K562 (cell line): Measurements from ENCODE around the gene TXNRD2. TPM values are rescaled to one million over a fixed set of nuclear protein-coding genes. Genes with fewer than 3 reads are reported as not detected.

ENCODE experiments used
- ATAC-seq: fragments of 200-7000 bp; cut with Tn5 transposase; 3 replicates; pipeline ENCODE4 v1.9.1; 2020; ENCODE audit warnings: moderate library complexity
- BruUV-seq: library from RNA; stranded (reverse); fragments of 400-500 nt; replicated peaks from 2 replicates; lab custom pipeline; 2021; lab: Mats Ljungman, UMichigan
- CTCF ChIA-PET: fragments of 300-600 bp; formaldehyde crosslinking; extraction: SDS; loops from one replicate; lab custom pipeline; 2021; ENCODE audit warnings: low intra/inter-chr PET ratio; lab: Yijun Ruan, JAX
- POLR2A ChIA-PET: fragments of 300-600, 350-650 bp; sonication (Branson Sonifier 250); formaldehyde crosslinking; extraction: SDS; loops from one replicate; lab custom pipeline; 2021; ENCODE audit warnings: antibody characterized with exemption, inconsistent platforms; lab: Yijun Ruan, JAX
- DNase-seq, 4 experiments: peaks; one replicate each; pipeline versions ENCODE4 v3.0.0 to v3.0.0-alpha.2; 2011 to 2018; ENCODE audit warnings: low spot score in 3 of 4, mixed read lengths in 3 of 4; ENCODE audit errors: extremely low read depth in 1 of 4
- FAIRE-seq: peaks from 2 replicates; lab custom pipeline; 2011; peaks lifted over from hg19 to GRCh38; lab: Jason Lieb, UNC
- H2AFZ ChIP-seq: 2 replicates; pipeline ENCODE4 v1.6.0; 2011; ENCODE audit warnings: low read depth, low read length, control low read depth, inconsistent platforms
- H3K27ac ChIP-seq: fragments of 200-600 bp; 3 replicates; pipeline ENCODE4 v1.8.0; 2011; ENCODE audit warnings: low read depth, mild to moderate bottlenecking, control low read depth, inconsistent platforms, low read length, moderate library complexity, mixed read lengths; ENCODE audit errors: extremely low read depth
- H3K27me3 ChIP-seq, 2 experiments: fragments of 300-600 bp in 1 of 2; 2 replicates in 1 of 2; 3 replicates in 1 of 2; pipeline versions ENCODE4 v1.6.0 to v1.8.0; 2011; ENCODE audit warnings: inconsistent platforms in 2 of 2, low read length in 2 of 2, mild to moderate bottlenecking in 1 of 2, mixed read lengths in 1 of 2, moderate library complexity in 1 of 2; ENCODE audit not compliant: control insufficient read depth in 2 of 2, insufficient read depth in 2 of 2
- H3K36me3 ChIP-seq: fragments of 300-600 bp; 3 replicates; pipeline ENCODE4 v1.8.0; 2011; ENCODE audit warnings: mild to moderate bottlenecking, low read length, inconsistent platforms; ENCODE audit not compliant: control insufficient read depth, insufficient read depth
- H3K4me1 ChIP-seq, 2 experiments: fragments of 200-600 bp in 1 of 2; replicated peaks in 1 of 2; 2 replicates in 1 of 2; 3 replicates in 1 of 2; pipeline versions ENCODE4 v1.5.1 to v1.8.0; 2011; ENCODE audit warnings: inconsistent platforms in 2 of 2, low read length in 2 of 2, mild to moderate bottlenecking in 1 of 2, mixed read lengths in 1 of 2, moderate library complexity in 1 of 2; ENCODE audit not compliant: control insufficient read depth in 2 of 2, insufficient read depth in 2 of 2
- H3K4me2 ChIP-seq: 2 replicates; pipeline ENCODE4 v1.6.1; 2011; ENCODE audit warnings: low read length, control low read depth, inconsistent platforms, mixed read lengths; ENCODE audit not compliant: insufficient read depth
- H3K4me3 ChIP-seq: fragments of 200-600 bp; sonication (generic), shearing (Covaris generic); 2 replicates; pipeline ENCODE4 v1.5.1; 2016; ENCODE audit warnings: control low read depth, inconsistent platforms
- H3K79me2 ChIP-seq: fragments of 200-600 bp; 3 replicates; pipeline ENCODE4 v1.8.0; 2011; ENCODE audit warnings: low read length, inconsistent platforms; ENCODE audit not compliant: control insufficient read depth, insufficient read depth
- H3K9ac ChIP-seq, 2 experiments: 2 replicates each; pipeline versions ENCODE4 v1.6.0 to v1.6.1; 2011; ENCODE audit warnings: low read depth in 2 of 2, low read length in 2 of 2, control low read depth in 1 of 2, inconsistent platforms in 1 of 2, mild to moderate bottlenecking in 1 of 2, mixed read lengths in 1 of 2; ENCODE audit not compliant: insufficient read depth in 1 of 2
- H3K9me1 ChIP-seq: one replicate; pipeline ENCODE4 v1.6.0; 2011; ENCODE audit warnings: inconsistent platforms, mild to moderate bottlenecking, low read length, moderate library complexity; ENCODE audit not compliant: control insufficient read depth, insufficient read depth
- H3K9me3 ChIP-seq: replicated peaks from 2 replicates; pipeline ENCODE4 v1.5.1; 2011; ENCODE audit warnings: low read depth, low read length, inconsistent platforms; ENCODE audit not compliant: control insufficient read depth, insufficient read depth
- H4K20me1 ChIP-seq: replicated peaks from 2 replicates; pipeline ENCODE4 v1.6.1; 2011; ENCODE audit warnings: low read length, inconsistent platforms, mixed read lengths; ENCODE audit not compliant: control insufficient read depth, insufficient read depth
- WGBS: fragments of 100-300 bp; shearing (Covaris generic); methylation state at CpG from one replicate; pipeline ENCODE4 v1.1.6; 2016; ENCODE audit warnings: low coverage, mixed read lengths; ENCODE audit not compliant: insufficient coverage; ENCODE audit errors: missing lambda C conversion rate; 5-methylcytosine and 5-hydroxymethylcytosine counted together
- in situ Hi-C: fragments of 300-500 bp; cut with MboI; formaldehyde crosslinking; loops from 4 replicates; pipeline ENCODE4 v1.15.0; 2018; ENCODE audit warnings: inconsistent platforms, mixed read lengths
- intact Hi-C: fragments of 100-400 bp; cut with micrococcal nuclease; formaldehyde crosslinking; loops from 2 replicates; pipeline ENCODE4 v1.14.2; 2022
- polyA plus RNA-seq, 8 experiments: library from polyadenylated mRNA; depleted of rRNA in 4 of 8; stranded (reverse) in 5 of 8; unstranded in 3 of 8; fragments of >200 nt; fragmentation: Nextera tagmentation in 2 of 8; fragmentation: Illumina TruSeq in 1 of 8; extraction: Ambion mirVana in 2 of 8; extraction: Trizol in 1 of 8; gene quantifications; 2 replicates each; pipeline versions ENCODE4 v1.2.1 to v1.2.3, GENCODE V29; 2011 to 2014; ENCODE audit warnings: inconsistent platforms in 1 of 8, missing spikeins in 1 of 8
- total RNA-seq, 7 experiments: library from RNA; depleted of rRNA in 6 of 7; stranded (reverse); fragments of >200 nt in 6 of 7; fragmentation: Illumina TruSeq in 2 of 7; extraction: Trizol in 2 of 7; gene quantifications; 2 replicates each; pipeline versions ENCODE4 v1.2.1 to v1.2.3, GENCODE V29; 2011 to 2021; ENCODE audit warnings: low replicate concordance in 1 of 7
- TF ChIP-seq, protein P1 (sequence below), 2 experiments: IDR thresholded peaks in 1 of 2; conservative IDR thresholded peaks in 1 of 2; 2 replicates each; pipeline ENCODE4 v1.6.1; 2016; ENCODE audit warnings: low read depth in 2 of 2, mild to moderate bottlenecking in 1 of 2, missing compliant biosample characterization in 1 of 2, missing genetic modification characterization in 1 of 2, moderate library complexity in 1 of 2

The TXNRD2 gene
- total and polyA plus RNA-seq, 9 of the 15 experiments (the other 6 are each of a cell fraction or from before 2014, with no cell fraction given) = 3.3 to 80.2 (median 49.4) TPM

DNA sequence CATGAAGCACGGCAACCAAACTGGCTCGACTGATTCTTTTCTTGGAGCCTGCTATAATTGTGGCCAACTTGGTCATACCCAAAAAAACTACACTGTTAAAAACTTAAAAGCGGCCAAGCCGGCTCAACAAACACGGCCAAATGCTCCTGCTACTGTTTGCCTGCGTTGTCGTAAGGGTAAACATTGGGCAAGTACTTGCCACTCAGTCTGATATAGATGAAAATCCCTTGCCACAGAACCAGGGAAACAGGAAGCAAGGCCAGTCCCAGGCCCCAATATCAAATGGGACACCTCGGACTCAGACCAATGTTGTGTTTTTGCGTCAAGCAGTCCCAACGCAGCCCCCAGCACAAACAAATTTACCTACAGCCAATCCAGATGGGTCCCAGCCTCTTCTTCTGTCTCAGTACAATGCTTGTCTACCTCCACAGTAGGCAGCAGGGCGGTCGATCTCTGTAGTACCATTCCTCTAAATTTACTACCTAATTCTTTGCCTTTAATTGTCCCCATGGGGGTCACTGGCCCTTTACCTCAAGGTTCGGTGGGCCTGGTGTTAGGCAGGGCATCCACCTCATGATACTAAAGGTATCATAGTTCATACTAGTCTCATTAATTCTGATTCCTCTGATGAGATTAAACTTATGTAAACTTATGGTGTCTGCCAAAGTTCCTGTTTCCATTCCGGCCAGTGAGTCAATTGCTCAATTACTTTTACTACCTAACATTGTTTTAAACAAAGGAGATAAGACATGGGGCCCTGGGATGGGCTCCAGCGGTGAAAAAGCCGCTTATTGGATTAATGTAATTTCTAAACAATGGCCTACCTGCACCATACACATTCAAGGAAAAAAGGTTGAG, 3.8 kb downstream of the TXNRD2 start:
- ChIA-PET POLR2A (interaction anchor here (0.5 to 1.2 kb wide), 5 partner anchors 13 to 276 kb away, joined by 3 to 6 read pairs (median 3); no protein-coding TSS in a partner anchor), CTCF (no interaction called here)
- TF ChIP-seq, protein P1, sequence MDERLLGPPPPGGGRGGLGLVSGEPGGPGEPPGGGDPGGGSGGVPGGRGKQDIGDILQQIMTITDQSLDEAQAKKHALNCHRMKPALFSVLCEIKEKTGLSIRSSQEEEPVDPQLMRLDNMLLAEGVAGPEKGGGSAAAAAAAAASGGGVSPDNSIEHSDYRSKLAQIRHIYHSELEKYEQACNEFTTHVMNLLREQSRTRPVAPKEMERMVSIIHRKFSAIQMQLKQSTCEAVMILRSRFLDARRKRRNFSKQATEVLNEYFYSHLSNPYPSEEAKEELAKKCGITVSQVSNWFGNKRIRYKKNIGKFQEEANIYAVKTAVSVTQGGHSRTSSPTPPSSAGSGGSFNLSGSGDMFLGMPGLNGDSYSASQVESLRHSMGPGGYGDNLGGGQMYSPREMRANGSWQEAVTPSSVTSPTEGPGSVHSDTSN (CRISPR knock-in tag; IDR thresholded peaks at IDR 0.05; ENCODE audit: low read depth) = no peak
- TF ChIP-seq, protein P1 (tag; conservative IDR thresholded peaks at IDR 0.05; ENCODE audit: low read depth) = no peak
- H3K27ac ChIP-seq = no peak overlapping the region
- H3K4me1 ChIP-seq = peaks cover 17 to 23% of the 10 kb centered on the region in 2 experiments
- peaks cover 19% of the 10 kb centered on the region for H3K9me3 ChIP-seq
- peaks cover 27% of the 10 kb centered on the region; the same call in 2 of the 3 replicates for H3K36me3 ChIP-seq
- H3K9ac ChIP-seq = no peak overlapping the region
- 95% methylated on average over 16 of the region's 16 CpGs for WGBS
- DNase-seq (no peak), ATAC-seq (no peak), FAIRE-seq (no peak)
- H4K20me1 ChIP-seq = peaks cover 2% of the 10 kb centered on the region; the same call in 1 of the 2 replicates
- H3K4me2 ChIP-seq = no peak overlapping the region
- no TSS peak for BruUV-seq
- intact Hi-C loops (no loop called here), in situ Hi-C loops (no loop called here)
- peaks cover 28% of the 10 kb centered on the region for H3K79me2 ChIP-seq
- no peak overlapping the region for H2AFZ ChIP-seq
- H3K9me1 ChIP-seq = peaks cover 8% of the 10 kb centered on the region
- H3K4me3 ChIP-seq = no peak overlapping the region
- no peaks in the 10 kb centered on the region; a peak in 1 of 5 replicates for H3K27me3 ChIP-seq
